Skin of body (tissue), 2 donors: Measurements from ENCODE around the gene NF2. TPM values are rescaled to one million over a fixed set of nuclear protein-coding genes. Genes with fewer than 3 reads are reported as not detected.

Experiments
- DNase-seq: peaks from one replicate; lab custom pipeline; 2025; lab: John Stamatoyannopoulos, UW
- total RNA-seq: library from RNA; depleted of rRNA; stranded (reverse); fragments of >200 nt; gene quantifications from one replicate; pipeline ENCODE4 v1.2.3, GENCODE V29; 2014

NF2 gene
- total RNA-seq, 1 donor from 2014 or later: 20.3 TPM

- no peak for DNase-seq
Measured at GRCh38 chr22:29701155-29701999, 97.9 kb downstream of the NF2 start.

DNA sequence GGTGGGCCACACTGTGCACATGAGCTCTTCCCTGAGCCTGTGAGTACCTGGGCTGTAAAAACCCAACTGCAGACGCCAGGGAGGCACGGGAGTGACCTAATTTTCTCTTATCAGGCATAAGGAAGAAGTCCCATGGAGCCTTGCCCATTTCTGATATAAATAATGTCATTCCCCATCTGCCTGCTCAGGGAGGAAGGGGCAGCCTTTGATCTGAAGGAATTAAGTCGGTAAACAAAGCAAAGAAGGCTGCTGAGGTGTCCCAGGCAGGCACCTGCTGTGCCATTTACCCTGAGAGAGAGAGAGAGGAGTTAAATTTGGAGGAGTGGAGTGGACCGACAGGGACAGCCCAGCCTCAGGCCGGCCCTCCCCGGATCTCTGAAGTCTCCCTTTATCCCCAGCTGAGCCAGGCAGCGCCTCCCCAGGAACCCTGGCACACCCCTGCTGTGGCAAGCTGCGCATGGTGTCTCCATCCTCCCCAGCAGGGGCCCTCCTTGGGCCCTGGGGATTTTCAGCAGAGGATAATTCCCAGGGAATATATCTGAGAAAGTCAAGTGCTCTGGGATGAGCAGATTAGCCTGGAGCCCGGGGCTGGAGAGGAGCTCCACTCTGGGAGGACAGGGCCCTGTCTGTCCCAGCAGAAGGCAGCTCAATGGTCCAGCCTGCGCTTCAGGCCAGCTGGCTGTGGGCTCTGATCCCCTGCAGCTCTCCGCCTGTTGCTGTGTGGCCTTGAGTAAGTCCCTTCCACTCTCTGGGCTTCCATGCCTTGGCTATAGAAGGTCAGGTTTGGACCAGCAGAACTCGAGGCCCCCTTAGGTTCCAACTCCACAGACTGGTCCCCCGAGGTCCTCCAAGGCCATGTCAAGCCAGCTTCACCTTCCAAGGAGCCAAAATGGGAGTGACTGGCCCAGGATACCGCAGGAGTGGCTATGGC is 98.8 kb downstream of the NF2 start:
- DNase-seq: no peak

- no peak for DNase-seq
Measured at GRCh38 chr22:29702931-29703501, 99.6 kb downstream of the NF2 start.

DNA sequence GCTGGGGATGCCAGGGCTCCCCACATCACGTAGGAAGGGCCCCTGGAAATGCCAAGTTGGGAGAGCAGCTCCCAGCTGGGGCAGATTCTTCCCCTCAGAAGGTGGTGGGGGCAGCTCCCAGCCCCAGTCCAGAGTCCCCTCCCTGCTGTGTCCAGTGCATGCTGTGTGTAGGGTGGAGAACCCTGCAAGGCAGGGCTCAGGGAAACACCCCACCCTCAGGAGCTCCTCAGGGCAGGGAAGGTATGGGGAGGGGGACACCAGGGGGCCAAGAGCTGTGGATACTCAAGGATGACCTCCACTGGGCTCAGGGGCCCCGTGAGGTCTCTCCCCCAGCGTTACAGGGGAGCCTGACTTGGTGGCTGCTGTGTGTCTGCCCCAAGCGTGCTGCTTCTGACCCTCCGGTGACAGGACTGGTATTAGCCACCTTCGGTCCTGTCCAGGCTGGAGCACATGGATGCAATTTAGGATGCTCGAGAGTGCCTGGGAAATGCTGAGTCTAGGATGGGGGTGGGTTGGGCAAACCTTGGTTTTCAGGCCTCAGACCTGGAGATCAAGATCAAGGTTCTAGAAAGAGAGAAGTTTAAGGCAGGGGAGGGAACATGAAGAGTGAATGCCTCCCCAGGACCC is 100.2 kb downstream of the NF2 start:
- no peak for DNase-seq

GRCh38 chr22:29704528-29705285 is 101.3 kb downstream of the NF2 start:
- peak; percentile 47 for DNase-seq

GRCh38 chr22:29705651-29706050 is 102.2 kb downstream of the NF2 start:
- DNase-seq: no peak

GRCh38 chr22:29706486-29706885 is 103.1 kb downstream of the NF2 start:
- no peak for DNase-seq

GRCh38 chr22:29707010-29707409 is 103.6 kb downstream of the NF2 start:
- DNase-seq: no peak

DNA sequence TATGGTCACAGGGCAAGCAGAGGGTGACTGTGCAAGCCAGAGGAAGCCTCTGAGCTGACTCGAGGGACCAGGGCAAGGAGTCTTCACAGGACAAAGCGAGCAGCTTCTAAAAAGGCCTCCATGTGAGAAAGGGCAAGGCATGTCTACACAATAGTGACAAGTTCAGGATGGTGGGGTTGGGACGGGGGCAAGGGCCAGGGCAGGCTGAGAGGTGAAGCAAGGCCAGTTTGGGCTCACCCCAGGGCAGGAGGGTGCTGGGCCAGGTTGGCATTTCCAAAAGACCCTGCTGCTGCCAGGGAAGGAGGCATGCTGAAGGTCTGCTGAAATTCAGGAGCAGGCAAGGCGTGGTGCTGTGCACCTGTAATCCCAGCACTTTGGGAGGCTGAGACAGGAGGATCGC is 104.0 kb downstream of the NF2 start:
- DNase-seq: no peak

DNA sequence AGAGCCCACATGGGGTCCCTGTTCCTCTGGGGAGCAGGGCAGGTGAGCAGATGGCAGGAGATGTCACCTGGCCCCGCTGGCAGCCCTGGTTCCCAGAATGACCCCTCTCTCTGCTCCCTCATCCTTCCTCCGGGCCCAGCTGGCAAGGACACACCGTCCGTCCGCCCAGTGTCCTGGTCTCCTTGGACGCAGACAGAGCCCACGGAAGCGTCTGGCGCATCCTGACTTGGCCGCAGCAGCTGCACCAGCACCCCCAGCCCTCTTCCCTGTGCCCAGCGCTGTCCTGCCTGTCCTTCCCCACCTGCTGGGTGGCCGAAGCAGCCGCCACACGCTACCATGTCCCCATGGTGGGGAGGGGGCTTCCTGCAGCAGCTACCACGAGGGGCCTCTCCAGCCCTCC is 106.8 kb downstream of the NF2 start:
- DNase-seq: no peak

GRCh38 chr22:29710922-29711593 is 107.6 kb downstream of the NF2 start:
- no peak for DNase-seq

GRCh38 chr22:29712119-29712518 is 108.7 kb downstream of the NF2 start:
- no peak for DNase-seq

DNA sequence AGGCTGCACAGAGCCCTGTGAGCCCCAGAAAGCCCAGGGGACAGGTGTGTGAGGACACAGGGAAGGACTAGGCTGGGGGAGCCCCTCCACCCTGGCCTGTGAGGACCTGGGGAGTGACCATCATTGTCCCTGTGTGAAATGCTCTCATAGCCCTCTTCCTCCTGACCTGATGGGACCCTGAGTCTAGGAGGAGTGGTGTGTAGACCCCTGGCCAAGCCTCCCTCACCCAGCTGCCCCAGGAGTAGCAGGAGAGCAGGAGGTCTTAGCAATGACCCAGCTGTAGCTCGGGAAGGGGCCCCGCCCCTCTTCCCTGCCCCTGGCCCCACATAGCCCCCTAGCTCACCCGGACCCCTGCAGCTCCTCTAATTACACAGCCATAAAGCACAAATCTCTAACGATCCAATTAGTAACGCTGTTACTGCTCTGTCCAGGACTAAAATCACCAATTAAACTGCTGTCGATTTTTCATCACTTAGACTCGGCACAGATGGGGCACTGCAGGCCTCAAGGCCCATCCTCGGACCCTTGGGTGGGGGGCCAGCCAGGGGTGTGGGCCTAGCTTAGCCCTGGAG is 109.8 kb downstream of the NF2 start:
- DNase-seq: no peak

GRCh38 chr22:29715240-29715639 is 111.8 kb downstream of the NF2 start:
- DNase-seq: no peak

- DNase-seq: no peak
Measured at GRCh38 chr22:29715705-29716104, 112.3 kb downstream of the NF2 start.

- DNase-seq: peak; percentile 14
Measured at GRCh38 chr22:29716814-29717545, 113.5 kb downstream of the NF2 start.

DNA sequence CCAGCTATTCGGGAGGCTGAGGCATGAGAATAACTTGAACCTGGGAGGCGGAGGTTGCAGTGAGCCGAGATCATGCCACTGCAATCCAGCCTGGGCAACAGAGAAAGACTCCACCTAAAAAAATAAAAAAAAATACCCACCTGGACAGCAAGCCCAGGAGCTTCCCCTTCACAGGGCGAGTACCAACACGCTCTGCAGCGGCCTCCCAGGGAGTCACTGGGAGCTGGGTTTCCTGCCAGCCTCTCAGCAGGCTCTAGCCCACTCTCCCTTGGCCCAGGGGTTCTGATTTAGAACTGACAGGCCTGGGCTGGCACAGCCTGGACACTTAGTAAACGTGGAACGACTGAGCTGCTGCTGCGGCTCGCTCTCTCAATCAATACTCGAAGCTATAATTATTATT is 114.4 kb downstream of the NF2 start:
- DNase-seq: no peak

- no peak for DNase-seq
Measured at GRCh38 chr22:29718949-29719898, 115.8 kb downstream of the NF2 start.
